Activated CD8-positive, alpha-beta memory T cell treated with anti-CD3 and anti-CD28 coated beads, Interleukin-2, amount 50 U/mL, for 1 hour (primary cell): ENCODE results near the gene RNF224.

Experiments used
- DNase-seq: peaks from one replicate; pipeline ENCODE4 v3.0.0-alpha.2; 2020; ENCODE audit errors: extremely low read depth

RNF224 gene

DNA sequence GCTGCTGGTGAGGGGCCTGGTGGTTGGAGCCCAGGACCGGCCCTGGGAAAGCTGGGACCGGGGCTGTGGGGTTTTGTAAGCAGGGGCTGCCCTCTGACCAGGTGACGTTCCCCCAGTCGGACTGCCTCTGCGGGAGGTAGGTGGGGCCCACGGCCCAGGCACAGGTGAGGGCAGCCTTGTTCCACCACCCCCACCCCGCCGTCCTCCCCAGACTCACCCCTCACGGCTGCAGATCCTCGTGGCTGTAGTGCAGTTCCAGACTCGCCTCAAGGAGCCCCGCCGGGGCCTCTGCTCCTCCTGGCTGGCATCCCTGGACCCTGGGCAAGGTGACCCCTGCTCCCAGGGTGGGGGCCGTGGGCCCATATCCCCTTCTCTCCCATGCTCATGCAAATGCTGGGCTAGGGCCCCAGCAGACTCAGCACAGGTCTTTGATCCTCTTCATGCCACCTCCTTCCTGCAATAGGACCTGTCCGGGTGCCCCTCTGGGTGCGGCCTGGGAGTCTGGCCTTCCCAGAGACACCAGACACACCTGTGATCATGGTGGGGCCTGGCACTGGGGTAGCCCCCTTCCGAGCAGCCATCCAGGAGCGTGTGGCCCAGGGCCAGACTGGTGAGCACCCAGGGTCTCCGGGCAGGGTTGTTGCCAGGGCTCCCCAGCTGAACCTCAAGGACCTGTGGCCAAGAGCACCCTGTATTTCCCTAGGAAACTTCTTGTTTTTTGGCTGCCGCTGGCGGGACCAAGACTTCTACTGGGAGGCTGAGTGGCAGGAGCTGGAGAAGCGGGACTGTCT lies 11.9 kb upstream of the RNF224 start:
- DNase-seq: no peak

DNA sequence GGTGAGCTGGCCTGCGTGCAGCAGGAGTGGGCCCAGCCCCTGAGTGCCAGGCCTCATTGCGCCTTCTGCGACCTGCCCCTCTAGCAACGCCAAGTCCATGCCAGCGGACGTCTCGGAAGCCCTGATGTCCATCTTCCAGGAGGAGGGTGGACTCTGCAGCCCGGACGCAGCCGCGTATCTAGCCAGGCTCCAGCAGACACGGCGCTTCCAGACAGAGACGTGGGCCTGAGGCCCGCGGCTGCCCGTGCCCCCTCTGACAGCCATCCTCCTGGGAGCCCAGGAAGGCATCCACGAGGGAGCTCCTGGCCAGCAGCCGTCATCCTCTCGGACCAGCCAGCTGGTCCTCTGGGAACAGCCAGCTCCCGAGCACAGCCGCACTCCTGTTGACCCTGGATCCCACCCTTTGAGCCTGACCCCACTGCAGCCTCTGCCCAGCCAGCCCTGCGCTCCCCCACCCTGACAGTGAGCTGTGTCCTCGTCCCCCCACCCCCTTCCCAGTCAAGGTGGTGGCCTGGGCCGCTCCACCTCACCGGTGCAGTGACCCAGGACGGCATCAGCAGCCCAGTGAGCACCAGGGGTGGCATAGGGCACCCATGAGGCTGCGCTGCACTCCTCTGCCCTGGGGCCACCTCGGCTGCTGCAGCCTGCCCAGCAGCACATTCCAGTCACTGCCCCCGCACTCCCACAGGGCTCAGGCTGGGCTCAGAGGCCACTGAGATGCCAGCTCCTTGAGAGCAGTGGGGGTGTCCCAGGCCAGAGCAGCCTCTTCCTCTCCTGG lies 10.9 kb upstream of the RNF224 start:
- DNase-seq: no peak

DNA sequence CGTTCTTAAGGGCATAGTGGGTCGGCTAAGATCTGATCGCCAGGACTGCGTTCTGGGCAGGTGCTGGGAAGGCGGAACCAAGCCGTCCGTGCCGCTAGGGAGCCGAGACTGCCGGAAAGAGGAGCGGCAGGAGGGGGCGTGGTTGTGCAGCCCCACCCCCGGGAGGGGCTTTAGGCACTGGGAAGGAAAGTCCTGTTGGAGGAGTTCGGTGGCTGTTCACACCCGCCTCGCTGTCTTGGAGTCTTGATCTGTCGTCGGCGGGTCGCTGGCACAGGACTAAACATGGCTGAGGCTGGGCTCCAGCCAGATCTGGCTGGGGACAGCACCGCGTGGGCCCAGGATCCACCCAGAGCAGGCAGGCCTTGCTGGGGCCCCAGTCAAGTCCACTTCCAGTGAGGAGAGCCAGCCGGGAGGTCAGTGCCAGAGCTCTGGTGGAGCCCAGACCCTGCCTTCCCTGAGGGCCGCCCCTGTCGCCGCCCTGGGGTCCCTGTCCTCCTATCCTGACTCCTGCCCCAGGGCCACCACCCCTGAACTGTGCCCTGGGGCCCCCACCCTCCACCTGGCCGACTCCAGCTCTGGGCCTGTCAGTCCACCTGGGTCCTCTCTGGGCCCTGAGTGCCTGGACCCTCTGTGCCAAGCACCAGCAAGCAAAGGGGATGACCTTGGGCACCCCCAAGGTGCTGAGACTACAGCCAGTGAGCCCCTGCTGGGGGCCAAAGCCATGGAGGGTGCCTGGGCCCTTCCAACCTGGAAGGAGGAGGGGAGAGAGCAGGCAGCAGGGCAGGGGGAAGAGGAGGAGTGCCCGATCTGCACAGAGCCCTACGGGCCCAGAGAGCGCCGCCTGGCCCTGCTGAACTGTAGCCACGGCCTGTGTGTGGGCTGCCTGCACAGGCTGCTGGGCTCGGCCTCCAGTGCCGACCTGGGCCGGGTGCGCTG lies 9.8 kb upstream of the RNF224 start:
- DNase-seq: no peak

DNA sequence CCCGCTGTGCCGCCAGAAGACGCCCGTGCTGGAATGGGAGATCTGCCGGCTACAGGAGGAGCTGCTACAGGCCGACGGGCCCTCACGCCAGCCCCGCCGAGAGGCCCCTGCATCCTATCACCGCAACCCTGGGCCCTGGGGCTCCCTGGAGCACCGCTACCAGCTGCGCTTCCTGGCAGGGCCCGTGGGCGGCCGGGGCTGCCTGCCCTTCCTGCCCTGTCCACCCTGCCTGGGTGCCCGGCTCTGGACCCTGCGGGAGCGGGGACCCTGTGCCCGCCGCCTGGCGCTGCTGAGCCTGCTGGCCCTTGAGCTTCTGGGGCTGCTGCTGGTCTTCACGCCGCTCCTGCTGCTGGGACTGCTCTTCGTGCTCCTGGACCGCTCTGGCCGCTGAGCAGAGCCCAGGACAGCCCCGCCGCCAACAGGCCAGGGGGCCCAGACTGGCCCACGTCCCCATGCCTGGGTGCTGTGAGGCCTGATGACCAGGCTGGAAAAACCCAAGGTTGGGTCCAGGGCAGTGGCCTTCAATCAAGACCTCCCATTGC lies 9.0 kb upstream of the RNF224 start:
- DNase-seq: no peak

DNA sequence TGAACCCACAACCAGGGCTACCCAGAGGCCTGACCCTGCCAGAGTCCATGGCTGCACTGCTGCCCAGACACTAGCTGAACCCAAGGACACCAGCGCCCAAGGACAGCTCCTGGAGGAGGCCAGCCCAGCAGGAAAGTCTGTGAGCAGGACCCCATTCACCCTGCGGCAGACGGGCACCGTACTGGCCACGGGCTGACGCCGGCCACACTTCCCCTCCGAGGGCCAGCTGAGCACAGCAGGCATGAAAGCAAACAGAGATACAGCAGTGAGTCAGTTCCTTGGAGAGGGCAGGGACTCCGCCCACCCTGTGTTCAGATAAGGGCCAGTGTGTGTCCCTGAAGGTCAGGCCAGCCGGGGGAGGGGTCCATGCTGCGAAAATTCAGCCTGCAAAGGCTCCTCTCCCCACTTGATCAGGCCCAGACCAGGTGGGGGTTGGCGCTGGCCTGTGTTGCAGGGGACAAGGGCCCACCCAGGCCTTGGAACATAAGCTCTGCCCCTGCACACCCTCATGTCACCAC lies 8.5 kb upstream of the RNF224 start:
- DNase-seq: no peak

DNA sequence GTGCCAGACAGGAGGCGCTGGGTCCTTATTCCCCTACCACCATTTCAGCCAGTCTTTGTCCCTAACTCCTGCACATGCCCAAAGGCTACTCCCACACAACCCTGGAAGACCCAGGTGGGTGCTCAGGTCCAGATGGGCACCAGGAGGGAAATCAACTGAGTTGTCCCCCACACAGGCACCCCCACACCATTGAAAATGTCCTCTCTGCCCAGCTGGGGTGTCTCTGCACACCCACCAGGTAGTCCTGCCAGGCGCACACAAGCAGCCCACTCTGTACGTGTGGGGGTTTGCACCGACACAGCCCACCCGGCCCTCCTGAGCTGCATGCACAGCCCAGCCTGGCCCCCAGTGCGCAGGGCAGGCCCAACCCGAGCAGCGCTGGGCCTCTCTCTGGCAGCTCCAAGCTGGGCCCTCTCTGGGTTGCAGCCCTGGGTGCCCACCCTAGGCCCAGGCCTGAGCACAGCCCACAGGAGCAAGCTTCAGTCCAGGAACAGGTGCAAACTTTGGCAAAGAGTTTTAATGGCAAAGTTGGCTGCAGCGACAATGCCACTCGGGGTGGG lies 7.5 kb upstream of the RNF224 start:
- no peak for DNase-seq

DNA sequence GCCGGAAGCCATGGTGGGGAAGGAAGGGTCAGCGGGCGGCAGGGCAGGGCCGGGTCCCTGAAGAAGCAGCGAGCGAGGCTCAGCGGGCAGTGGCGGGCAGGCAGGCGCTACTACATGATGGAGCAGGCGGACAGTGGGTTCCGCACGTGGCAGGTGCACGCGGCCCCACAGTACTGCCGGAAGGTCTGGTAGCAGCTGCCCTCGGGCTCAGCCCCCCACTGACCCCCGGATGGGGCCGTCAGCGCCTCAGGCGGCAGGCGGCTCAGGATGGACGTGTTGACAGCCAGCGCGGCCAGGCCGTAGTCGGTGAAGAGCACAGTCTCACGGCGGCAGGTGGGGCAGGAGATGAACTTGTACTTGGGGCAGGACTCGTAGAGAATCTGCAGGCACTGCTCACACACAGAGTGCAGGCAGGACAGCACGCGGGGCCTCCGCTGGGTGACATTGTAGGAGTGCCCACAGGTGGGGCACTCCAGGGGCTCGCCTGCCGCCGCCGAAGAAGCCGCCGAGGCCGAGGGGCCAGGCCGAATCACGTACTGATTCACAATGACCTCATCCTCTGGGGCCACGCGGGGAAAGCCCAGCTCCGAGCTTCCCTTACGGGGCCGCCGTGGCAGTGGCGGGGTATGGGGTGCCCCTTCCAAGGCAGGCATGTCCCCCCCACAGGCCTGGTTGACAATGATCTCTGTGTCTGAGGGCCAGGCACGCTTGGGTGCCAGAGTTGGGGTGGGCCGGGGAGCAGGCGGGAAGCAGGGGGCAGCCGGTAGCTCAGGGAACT lies 6.8 kb upstream of the RNF224 start:
- DNase-seq: no peak

DNA sequence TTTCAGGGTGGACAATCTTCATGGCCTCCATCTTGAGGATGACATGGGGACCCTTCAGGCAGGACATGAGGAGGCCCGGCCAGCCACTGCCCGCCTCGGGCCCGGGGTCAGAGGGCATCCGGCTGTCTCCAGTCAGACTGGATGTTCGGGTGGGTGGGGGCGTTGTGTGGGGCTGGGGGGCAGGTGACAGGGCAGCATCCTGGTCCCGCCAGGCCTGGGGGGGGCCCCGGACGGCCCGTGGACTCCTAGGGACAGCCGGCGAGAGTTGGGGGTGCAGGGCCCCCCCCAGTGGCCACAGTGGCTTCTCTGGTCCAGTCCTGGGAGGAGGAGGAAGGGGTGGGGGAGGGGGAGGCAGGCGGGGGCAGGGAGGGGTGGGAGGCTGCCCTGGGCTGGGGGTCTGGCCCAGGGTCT lies 6.2 kb upstream of the RNF224 start:
- no peak for DNase-seq

DNA sequence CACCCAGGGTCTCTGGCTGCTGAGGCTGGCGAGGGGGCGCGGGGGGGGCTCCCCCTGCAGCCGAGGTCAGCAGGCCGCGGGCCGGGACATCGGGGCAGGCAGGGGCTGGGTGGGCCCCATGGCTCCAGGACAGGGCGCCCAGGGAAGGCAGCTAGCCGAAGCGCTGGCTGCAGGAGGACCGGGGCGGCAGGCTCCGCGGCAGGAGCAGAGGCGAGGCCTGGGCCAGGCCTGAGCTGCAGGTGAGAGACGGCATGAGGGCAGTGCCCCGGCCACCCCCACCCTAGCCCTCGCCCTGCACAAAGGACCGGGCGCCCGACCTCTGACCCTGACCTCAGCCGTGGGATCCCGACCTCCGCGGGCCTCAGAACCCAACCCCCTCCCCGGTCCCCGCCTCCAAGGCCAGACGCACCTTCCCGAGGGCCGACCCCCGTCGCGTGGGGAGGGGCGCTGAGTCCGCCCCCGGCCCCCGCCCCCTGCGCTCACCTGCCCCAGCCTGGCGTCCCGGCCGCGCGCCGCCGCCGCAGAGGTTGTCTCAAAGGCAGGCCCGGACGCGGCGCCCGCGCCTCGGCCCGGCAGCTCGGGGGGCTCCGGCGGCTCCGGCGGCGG lies 5.7 kb upstream of the RNF224 start:
- no peak for DNase-seq

DNA sequence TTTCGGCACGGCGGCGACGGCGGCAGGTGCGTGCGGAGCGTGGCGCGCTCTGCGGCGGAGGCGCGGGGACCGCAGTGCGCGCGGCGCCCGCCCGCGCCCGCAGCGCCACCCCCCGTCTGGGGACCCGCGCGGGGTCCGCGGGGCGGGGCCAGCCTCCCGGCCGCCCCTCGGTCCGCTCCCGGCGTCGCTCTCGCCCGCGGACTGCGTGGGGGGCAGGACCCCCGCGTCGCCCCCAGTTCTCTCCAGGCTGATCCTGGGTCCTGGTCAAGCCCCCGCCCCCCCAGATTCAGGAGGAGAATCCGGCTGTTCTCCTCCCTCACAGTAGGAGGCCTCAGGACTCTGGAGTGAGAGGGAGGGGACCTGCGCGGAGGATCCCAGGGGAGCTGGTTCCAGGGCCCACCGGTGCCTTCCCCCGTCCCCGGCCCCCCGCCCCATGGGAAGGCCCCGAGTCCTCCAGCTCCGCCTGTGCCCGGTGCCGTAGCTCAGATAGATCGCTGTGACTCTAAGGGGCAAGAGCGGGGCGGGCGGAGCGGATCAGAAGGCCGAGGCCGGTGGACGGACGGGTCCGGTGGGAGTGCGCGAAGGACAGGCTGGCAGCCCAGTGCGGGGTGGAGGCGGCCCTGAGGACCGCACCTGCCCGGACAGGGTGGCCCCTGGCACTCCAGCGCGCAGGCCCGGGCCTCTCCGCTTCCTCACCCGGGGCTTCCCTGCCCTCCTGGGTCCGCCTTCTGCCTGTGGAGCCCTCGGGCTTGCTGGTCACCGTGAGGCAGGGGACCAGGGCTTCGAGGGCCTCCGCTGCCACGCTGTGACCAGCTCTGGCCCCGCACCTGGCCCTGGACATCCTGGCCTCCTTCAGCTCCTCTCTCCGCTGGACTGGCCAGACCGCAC lies 4.9 kb upstream of the RNF224 start, which contains the start of gene RNF208:
Gene RNF208, minus strand, starts transcription at position 51 of the 888 bp plus-strand sequence. CDS start 1,028 bp downstream, outside the sequence.
- DNase-seq: no peak

DNA sequence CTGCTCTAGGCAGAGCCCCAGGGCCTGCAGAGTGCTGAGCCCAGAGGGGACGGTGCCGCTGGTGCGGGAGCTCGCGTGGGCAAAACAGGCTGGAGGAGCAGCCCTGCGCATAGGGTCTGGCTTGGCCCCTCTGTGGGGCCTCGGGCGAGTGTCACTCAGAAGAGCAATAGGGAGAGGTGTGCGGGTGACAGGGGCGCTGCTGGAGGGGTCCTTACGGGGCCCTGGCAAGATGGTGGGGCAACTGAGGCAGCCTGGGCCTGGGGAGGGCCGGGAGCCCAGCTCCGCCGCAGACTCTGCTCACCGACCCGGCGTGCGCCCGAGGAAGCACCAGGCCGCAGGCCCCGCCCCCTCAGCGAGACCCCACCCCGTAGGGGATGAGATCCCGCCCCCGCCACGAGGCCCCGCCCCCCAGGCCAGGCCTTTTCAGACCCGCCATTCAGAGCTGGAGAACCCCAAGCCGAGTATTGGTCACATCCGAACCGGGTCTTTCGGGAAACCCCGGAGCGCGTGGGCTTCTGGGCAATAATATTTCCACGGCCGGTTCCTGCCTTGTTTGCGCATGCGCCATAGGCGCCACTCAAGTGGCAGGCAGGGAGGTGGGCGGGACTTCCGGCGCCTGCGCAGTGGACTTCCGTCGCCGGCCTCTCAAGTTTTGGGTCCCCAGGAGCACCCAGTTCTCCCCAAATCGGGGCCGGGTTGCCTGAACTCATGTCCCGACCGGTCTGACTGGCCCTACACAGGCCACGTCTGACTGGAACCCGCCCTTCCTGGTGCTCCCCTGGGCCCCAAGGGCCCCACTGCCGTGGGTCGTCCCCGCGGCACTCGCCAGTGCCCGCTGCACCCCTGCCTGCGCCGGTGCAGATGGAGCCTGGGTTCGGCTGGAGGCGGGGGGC lies 4.0 kb upstream of the RNF224 start:
- DNase-seq: peak; percentile 97

DNA sequence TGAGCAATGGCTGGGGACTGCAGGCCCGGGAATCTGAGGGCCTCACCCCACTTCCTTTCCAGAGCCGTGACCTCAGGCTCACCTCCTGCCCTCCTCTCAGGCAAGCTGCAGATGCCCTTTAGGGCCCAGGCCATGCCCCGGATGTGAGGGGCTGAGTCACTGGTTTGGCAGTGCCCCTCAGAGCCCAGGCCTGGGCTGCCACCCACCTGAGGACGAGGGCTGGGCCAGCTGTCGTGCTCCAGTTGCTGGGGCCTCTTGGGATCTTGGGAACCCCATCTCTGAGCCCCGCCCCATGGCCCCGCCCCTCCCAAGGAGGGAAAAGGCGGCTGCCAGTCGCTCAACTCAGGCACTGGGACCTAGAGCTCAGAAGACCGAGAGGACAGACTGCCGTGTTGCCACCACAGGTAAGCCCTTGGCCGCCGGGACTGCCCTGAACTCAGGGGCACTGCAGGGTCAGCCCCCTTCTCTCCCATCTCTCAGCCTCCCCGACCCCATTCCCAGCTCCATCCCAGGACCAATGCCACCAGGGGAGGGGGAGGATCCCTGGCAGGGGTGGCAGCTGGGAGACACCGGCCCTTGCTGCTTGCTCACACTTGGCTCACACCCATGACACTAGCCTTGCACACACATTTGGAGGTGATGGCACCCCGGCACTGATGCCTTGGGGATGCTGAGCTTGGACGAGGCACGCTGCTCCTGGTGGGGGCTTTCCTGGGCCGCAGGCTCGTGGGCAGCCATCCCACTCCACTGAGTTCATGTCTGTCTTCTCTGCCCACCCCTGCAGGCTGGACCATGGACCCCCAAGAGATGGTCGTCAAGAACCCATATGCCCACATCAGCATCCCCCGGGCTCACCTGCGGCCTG lies 2.2 kb upstream of the RNF224 start, which contains the start of gene CYSRT1:
Gene CYSRT1, plus strand, starts transcription at position 345 of the 865 bp plus-strand sequence. Its CDS starts 448 bp downstream, at position 793.
- DNase-seq: no peak

DNA sequence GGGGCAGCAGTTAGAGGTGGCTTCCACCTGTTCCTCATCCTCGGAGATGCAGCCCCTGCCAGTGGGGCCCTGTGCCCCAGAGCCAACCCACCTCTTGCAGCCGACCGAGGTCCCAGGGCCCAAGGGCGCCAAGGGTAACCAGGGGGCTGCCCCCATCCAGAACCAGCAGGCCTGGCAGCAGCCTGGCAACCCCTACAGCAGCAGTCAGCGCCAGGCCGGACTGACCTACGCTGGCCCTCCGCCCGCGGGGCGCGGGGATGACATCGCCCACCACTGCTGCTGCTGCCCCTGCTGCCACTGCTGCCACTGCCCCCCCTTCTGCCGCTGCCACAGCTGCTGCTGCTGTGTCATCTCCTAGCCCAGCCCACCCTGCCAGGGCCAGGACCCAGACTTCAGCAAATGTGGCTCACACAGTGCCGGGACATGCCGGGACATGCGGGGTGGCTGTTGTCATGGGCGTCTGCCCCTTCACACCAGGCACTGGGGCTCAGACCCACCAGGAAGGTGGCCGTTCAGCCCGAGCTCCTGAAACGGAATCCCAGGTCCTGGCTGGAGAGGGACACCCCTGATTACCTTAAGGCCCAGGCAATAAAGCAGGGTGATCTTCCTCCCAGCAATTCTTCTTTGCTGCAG lies 1.5 kb upstream of the RNF224 start:
- DNase-seq: no peak

DNA sequence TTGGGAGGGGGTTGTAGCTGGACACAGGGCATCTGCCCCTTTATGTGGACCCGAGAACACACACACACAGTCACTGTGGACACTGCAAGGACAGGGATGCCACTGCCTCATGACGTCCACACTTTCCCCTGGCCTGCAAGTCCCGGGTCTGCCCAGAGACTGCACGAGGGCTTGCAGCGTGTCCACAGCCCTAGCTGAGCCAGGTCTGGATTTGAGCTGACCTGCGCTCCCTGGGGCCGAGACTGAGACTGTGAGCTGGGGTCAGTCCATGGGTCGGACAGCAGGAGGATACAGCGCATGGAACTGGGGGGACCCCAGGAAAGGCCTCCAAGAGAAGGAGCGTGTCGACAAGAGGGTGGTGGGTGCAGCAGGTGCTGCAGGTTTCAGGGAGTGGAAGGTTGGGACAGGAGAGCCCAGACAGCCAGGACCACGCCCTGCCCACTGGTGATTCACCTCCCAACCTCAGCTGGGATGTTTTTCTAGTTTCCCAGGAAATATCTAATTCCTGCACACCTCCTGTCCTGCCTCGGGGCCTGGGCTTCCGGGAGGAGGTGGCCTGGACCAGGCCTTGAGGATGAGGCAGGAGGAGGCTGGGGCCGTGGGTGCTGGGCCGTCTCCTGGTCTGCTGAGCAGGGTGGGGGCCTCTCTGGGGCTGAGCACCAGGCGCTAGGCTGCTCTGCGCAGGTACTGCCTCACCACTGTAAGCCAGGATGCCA lies 806 bp upstream of the RNF224 start:
- no peak for DNase-seq

DNA sequence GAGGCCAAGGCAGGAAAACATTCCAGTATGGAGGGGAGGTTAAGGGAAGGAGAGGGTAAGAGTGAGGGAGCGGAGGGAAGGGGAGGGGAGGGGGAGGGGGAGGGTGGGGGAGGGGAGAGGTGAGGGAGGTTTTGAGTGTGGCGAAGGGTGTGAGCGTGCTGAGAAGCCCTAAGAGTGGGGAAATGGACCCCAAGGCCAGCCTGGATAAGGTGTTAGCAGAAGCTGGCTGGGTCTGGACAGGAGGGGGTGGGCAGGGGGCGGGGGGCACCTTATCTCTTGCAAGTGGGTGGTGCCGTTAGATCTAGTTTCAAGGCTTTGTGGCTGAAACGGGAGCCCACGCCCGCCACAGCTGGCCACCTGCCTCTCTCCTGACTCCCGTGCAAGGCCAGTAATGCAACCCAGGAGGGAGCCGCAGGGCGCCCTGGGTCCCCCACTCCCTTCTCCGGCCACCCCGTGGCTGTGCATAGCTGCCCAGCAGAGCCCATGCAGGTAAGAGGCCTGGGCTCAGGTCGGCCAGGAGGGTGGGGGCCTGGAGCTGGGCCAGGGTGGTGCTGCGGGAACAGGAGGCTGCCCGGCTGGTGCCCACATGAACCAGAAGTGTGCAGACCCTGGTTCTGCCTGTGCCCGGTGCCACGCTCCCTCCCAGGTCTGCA lies 677 bp downstream of the RNF224 start:
- no peak for DNase-seq
